ENCODE data around the gene CEP85L.
A peak's percentile ranks its signal among the peaks of the same experiment; 100 is the strongest.

The CEP85L gene

DNA sequence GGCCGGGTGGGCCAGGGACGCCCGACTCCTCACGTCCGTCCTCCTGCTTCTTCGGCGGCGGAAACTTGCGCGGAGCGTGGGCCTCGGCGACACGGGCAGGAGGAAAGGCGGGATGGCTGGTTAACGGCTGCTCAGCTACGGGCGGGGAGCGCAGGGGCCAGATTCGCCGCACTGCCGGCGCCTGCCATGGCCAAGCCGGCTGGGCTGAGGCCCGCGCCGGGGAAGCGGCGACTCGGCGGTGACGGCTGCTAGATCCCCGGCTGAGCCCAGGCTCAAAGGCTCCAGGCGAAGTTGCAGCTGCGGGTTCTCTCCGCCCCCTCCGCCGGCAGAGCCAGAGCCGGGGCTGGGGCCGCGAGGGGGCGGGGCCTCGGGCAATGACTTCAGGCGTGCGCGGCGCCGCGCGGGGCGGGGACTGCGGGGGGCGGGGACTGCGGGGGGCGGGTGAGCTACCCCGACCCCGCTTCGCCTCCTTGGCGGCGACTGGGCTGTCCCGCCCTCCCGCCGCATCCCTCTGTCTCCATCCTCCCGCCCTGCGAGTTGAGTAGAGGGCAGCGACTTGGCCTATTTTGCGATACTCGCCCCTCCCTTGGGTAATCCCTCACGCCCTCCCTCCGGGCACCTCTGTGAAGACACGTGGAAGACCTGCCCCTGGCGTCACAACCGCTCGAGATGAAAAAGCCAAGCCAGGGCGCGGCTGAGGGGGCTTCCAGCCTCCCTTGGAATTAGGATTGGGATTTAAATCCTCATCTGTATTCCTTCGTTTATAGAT is at the start of gene CEP85L:
Gene CEP85L, minus strand, starts transcription at position 310 of the 769 bp plus-strand sequence. CDS start 322 bp downstream, outside the sequence.
- DNase-seq, result peak; percentile 93

- no peak for DNase-seq
These were observed 49.1 kb upstream of the CEP85L start for GRCh38 chr6:118700531-118700930.

DNA sequence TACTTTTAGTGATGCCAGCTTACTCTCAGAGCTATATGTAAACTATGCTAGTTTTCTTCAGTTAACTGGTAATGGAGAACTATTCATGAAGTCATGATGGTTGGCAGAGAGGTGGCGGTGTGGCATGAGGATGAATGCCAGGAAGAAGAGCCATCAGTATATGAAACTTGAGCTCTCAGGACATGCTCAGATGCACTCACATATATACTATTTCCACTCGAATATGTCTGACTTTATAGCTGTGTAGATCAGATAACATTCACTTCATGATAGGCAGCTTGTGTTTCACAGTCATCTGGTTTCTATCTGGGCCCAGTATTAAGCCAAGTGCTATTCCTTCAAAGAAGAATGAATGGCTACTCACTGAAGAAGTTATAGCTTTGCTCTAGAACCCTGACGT is 46.2 kb upstream of the CEP85L start:
- DNase-seq, result no peak

- no peak for DNase-seq
These were observed 44.9 kb upstream of the CEP85L start for GRCh38 chr6:118696271-118696670.

DNA sequence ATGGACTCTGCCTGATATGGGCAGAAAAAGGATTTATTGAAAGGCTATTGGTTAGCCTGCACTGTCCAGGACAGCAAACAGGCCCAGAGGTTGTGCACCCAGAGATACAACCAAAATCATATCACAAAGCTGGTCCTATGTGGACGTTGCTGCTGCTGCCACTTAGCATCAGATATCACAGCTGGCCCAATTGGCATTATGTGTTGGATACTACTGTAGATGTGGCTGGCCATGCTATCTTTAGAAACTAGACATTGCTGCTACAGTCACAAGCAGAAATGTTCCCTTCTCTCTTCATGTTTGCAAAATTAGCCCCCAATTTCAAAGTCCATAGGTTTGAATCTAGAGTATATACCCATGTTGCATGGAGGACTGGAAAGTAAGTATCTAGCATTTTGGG is 42.2 kb upstream of the CEP85L start:
- DNase-seq, result no peak

DNA sequence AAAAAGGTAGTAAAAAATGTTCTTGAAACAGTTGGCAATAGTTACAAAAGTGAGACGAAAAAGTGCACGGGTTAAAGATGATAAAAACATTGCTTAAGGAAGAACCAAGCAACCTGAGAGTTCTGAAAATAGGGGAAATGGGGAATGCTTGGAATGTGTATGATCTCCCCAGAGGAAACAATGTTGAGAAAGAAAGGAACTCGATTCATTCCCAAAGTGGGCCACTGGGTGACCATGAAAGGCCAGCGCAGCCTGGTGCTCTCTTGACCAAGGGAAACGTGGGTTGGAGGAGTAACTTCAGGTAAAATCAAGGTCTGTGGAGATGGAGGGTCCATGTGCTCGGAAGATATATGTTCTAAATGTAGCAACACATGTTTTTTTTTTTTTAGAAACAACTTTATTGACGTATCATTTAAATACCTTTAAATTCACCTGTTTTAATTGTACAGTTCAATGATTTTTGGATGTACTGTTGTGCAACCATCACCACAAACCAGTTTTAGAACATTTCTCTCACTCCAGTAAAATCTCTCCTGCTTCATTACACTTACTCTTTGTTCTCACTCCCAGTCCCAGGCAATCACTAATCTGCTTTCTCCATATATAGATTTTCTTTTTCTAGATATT is 34.5 kb upstream of the CEP85L start:
- DNase-seq, result no peak

GRCh38 chr6:118683881-118684872 is 32.8 kb upstream of the CEP85L start:
- no peak for DNase-seq

- DNase-seq, result peak; percentile 32
These were observed 29.2 kb upstream of the CEP85L start for GRCh38 chr6:118680452-118681095.

DNA sequence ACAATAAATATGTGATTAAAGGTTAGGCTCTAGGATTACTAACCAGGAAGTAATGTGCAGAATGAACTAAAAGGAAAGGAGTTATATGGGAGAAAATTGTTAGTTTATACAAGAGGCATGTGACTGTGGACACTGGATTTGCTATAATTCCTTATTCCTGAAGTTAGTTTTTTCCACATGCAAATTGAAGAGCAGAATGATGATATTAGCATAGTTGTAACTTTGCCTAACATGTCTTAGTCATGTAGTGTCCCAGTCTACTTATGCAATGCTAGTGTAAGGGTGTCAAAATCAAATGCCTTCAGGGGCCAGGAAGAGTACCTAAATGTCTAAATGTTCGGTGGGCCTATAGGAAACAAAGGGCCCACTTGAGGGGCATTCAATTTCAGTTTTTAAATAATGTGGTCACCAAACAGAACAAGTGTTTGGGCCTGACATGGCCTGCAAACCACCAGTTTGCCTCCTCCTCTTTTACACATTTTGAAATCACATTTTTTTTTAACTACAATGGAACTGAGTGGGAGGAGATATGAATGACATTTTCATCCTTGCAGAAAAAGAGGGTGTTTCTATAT is 28.0 kb upstream of the CEP85L start:
- DNase-seq, result no peak

- no peak for DNase-seq
These were observed 27.5 kb upstream of the CEP85L start for GRCh38 chr6:118678866-118679265.

DNA sequence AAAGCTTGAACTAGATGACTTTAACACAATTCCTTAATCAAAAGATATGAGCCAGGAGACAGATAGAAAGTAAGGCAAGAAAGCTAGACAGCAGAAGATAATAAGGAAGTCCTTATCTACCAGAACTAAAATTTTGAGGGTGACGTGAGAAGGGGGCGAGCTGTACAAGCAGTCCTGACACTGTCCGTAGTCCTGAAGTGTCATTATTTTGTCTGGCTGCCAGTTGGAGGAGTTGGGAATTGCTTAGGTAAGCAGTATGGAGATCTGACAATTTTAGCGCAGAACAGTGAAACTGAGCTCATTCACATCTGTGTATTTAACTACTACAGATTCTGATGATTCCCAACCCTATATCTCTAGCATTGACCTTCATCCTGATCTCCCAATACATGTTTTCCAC is 25.8 kb upstream of the CEP85L start:
- no peak for DNase-seq

- DNase-seq, result no peak
These were observed 23.8 kb upstream of the CEP85L start for GRCh38 chr6:118675225-118675624.

DNA sequence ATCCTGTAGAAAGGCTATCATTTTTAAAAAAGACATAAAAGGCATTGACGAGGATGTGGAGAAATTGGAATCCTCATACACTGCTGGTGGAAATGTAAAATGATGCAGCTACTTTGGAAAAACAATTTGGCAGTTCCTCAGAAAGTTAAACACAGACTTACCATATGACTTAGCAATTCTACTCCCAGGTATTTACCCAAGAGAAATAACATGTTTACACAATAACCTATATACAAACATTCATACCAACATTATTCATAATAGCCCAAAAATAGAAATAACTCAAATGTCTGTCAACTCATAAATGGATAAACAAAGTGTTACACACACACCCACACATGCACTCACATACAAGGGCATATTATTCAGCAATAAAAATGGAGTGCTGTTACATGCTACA is 23.4 kb upstream of the CEP85L start:
- DNase-seq, result no peak

DNA sequence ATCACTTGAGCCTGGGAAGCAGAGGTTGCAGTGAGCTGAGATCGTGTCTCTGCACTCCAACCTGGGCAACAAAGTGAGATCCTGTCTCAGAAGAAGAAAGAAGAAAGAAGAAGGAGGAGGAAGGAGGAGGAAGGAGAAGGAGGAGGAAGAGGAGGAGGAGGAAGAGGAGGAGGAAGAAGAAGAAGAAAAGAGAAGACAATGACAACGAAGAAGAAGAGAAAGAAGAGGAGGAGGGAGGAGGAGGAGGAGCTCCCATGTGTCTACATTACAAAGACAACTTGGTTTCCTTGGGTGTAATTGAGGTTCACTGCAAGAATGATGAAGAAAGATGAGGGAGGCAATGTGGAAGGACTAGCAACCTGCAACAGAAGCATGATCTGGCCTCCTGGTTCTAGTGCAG is 21.3 kb upstream of the CEP85L start:
- no peak for DNase-seq

- DNase-seq, result no peak
These were observed 18.2 kb upstream of the CEP85L start for GRCh38 chr6:118669561-118669960.

- no peak for DNase-seq
These were observed 17.5 kb upstream of the CEP85L start for GRCh38 chr6:118668761-118669385.

- DNase-seq, result no peak
These were observed 16.6 kb upstream of the CEP85L start for GRCh38 chr6:118667988-118668387.

- no peak for DNase-seq
These were observed 13.6 kb upstream of the CEP85L start for GRCh38 chr6:118665011-118665410.

- peak; percentile 36 for DNase-seq
These were observed 12.9 kb upstream of the CEP85L start for GRCh38 chr6:118663993-118664985.

DNA sequence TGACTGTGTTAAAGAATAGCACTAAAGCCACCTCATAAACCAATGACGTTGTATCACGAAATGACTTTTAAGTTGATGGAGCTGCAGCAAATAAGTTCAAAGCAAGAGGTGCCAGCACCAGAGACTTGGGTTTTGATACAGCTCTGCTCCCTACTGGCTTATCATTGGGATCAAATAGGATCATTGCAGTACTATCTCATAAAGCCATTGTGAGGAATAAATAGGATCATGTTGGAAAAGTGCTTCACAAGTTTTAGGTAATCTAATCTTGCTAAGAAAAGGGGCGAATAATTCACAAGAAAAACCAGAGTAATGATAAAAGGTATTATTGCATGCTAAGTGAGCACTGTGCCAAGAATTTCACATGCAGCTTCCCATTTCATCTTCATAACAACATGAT is 10.4 kb upstream of the CEP85L start:
- no peak for DNase-seq

- DNase-seq, result no peak
These were observed 8.8 kb upstream of the CEP85L start for GRCh38 chr6:118660218-118660569.

All from activated CD4-positive, alpha-beta T cell treated with anti-CD3 and anti-CD28 coated beads, Interleukin-2, amount 50 U/mL, for 16 hours (primary cell).